OCI-LY7 (cell line): Measurements from ENCODE around the gene RNF111. TPM values are rescaled to one million over a fixed set of nuclear protein-coding genes. Genes with fewer than 3 reads are reported as not detected.

ENCODE experiments used
- BruUV-seq: library from RNA; stranded (reverse); fragments of 400-500 nt; replicated peaks from 2 replicates; lab custom pipeline; 2021; lab: Mats Ljungman, UMichigan
- CTCF ChIA-PET: fragments of 300-600 bp; sonication (Branson Sonifier 250); formaldehyde crosslinking; loops from one replicate; lab custom pipeline; 2022; ENCODE audit warnings: antibody characterized with exemption; ENCODE audit not compliant: unreplicated experiment; lab: Charles Lee
- POLR2A ChIA-PET: fragments of 300-600 bp; sonication (Branson Sonifier 250); formaldehyde crosslinking; loops from one replicate; lab custom pipeline; 2022; ENCODE audit warnings: antibody characterized with exemption; lab: Charles Lee
- DNase-seq: peaks from one replicate; pipeline ENCODE4 v3.0.0-alpha.2; 2015; ENCODE audit warnings: low spot score
- H2AFZ ChIP-seq: fragments of 200-600 bp; sonication (generic), shearing (Covaris generic); 2 replicates; pipeline ENCODE4 v1.6.1; 2014; ENCODE audit warnings: mild to moderate bottlenecking, antibody characterized with exemption, low read length, moderate library complexity
- H3K27ac ChIP-seq: fragments of 200-600 bp; sonication (generic); 2 replicates; pipeline ENCODE4 v1.5.1; 2014; ENCODE audit warnings: mixed run types, low read depth, mild to moderate bottlenecking, moderate library complexity, low read length, inconsistent platforms; ENCODE audit not compliant: poor library complexity, severe bottlenecking
- H3K36me3 ChIP-seq: fragments of 200-600 bp; sonication (generic); 2 replicates; pipeline ENCODE4 v1.6.1; 2014; ENCODE audit warnings: mild to moderate bottlenecking, antibody characterized with exemption, low read length, moderate library complexity, mixed read lengths; ENCODE audit not compliant: insufficient read depth
- H3K4me1 ChIP-seq: fragments of 200-600 bp; sonication (generic); 2 replicates; pipeline ENCODE4 v1.5.1; 2014; ENCODE audit warnings: mild to moderate bottlenecking, low read length; ENCODE audit not compliant: insufficient read depth, poor library complexity, severe bottlenecking
- H3K4me2 ChIP-seq: fragments of 200-600 bp; sonication (generic); 2 replicates; pipeline ENCODE4 v1.6.1; 2014; ENCODE audit warnings: mild to moderate bottlenecking, low read length
- H3K4me3 ChIP-seq: fragments of 200-600 bp; sonication (generic); 2 replicates; pipeline ENCODE4 v1.5.1; 2014; ENCODE audit warnings: mild to moderate bottlenecking, low read depth, low read length; ENCODE audit not compliant: poor library complexity, severe bottlenecking
- H3K79me2 ChIP-seq: fragments of 200-600 bp; sonication (generic); 2 replicates; pipeline ENCODE4 v1.6.1; 2016; ENCODE audit warnings: low read depth, mild to moderate bottlenecking, low read length, moderate library complexity, mixed read lengths; ENCODE audit not compliant: insufficient read depth
- H3K9me2 ChIP-seq: fragments of 200-600 bp; sonication (generic); 2 replicates; pipeline ENCODE4 v1.6.1; 2016; ENCODE audit warnings: mild to moderate bottlenecking, low read length, mixed read lengths; ENCODE audit not compliant: insufficient read depth
- H3K9me3 ChIP-seq: fragments of 200-600 bp; sonication (generic); 2 replicates; pipeline ENCODE4 v1.6.1; 2014; ENCODE audit warnings: mild to moderate bottlenecking, mixed run types, low read length, mixed read lengths
- H4K20me1 ChIP-seq: fragments of 200-600 bp; sonication (generic); 2 replicates; pipeline ENCODE4 v1.6.1; 2014; ENCODE audit warnings: mild to moderate bottlenecking, antibody characterized with exemption, low read length, moderate library complexity, mixed read lengths; ENCODE audit not compliant: insufficient read depth
- EZH2phosphoT487 ChIP-seq: fragments of 200-600 bp; sonication (generic); IDR thresholded peaks from 2 replicates; pipeline ENCODE4 v1.6.1; 2018; ENCODE audit warnings: low read depth, borderline replicate concordance, mild to moderate bottlenecking, mixed run types, antibody characterized with exemption, low read length, moderate library complexity, mixed read lengths
- intact Hi-C: fragments of 100-400 bp; cut with micrococcal nuclease; formaldehyde crosslinking; loops from one replicate; pipeline ENCODE4 v1.10.0; 2022; ENCODE audit not compliant: unreplicated experiment
- total RNA-seq, 2 experiments: library from RNA; depleted of rRNA in 1 of 2; stranded (reverse); fragments of >200 nt in 1 of 2; shearing (Covaris generic) in 1 of 2; gene quantifications; 2 replicates each; pipeline ENCODE4 v1.2.3, GENCODE V29; 2014 to 2022
- TF ChIP-seq, protein P1 (sequence below): fragments of 200-600 bp; sonication (generic); conservative IDR thresholded peaks from 2 replicates; pipeline ENCODE4 v1.5.1; 2014; ENCODE audit warnings: mild to moderate bottlenecking, antibody characterized with exemption, low read length, moderate library complexity, mixed read lengths

The RNF111 gene
- total RNA-seq, 2 experiments from 2014 or later = 19.2 to 42.7 TPM

DNA sequence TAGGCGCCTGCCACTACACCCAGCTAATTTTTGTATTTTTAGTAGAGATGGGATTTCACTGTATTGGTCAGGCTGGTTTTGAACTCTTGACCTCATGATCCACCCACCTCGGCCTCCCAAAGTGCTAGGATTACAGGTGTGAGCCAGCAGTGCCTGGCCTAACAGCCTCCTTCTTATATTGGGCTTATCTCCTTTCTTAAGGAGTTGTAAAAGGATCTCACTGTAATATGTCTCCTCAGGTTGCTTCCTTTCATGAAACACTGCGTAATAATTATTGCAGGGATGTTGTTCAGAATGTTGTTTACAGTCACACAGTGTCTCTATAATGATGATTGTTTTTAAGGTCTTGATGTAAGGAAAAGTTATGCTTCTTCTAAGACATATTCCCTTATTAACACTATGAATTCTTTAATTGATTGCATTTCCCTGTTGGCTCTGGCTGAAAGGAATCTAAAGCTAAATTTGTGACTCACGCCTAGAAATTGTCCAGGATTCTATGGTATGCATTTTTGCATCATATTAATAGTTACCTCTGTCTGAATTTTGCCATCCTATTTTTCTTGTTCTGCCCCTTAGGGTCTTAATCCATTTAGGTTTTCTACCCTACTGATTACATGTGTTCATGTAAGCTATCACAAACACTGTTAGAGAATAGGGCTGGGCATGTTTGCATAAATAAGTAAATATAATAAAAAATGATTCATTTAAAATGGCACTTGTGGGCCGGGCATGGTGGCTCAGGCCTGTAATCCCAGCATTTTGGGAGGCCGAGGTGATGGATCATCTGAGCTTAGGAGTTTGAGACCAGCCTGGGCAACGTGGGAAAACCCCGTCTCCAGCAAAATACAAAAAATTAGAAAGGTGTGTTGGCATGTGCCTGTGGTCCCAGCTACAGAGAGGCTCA, 24.5 kb upstream of the RNF111 start:
- no peak overlapping the region for H3K4me2 ChIP-seq
- POLR2A ChIA-PET = interaction anchor here (0.6 to 0.7 kb wide), 2 partner anchors 14 to 552 kb away, joined by 3 read pairs; no protein-coding TSS in a partner anchor
- no TSS peak for BruUV-seq
- no peak overlapping the region for H3K4me3 ChIP-seq
- no peak for DNase-seq
- no peak overlapping the region for H3K27ac ChIP-seq
- H2AFZ ChIP-seq = no peak overlapping the region
- CTCF ChIA-PET = no interaction called here
- H3K4me1 ChIP-seq = no peaks in the 10 kb centered on the region
- TF ChIP-seq, protein P1, sequence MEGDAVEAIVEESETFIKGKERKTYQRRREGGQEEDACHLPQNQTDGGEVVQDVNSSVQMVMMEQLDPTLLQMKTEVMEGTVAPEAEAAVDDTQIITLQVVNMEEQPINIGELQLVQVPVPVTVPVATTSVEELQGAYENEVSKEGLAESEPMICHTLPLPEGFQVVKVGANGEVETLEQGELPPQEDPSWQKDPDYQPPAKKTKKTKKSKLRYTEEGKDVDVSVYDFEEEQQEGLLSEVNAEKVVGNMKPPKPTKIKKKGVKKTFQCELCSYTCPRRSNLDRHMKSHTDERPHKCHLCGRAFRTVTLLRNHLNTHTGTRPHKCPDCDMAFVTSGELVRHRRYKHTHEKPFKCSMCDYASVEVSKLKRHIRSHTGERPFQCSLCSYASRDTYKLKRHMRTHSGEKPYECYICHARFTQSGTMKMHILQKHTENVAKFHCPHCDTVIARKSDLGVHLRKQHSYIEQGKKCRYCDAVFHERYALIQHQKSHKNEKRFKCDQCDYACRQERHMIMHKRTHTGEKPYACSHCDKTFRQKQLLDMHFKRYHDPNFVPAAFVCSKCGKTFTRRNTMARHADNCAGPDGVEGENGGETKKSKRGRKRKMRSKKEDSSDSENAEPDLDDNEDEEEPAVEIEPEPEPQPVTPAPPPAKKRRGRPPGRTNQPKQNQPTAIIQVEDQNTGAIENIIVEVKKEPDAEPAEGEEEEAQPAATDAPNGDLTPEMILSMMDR = no peak
- TF ChIP-seq EZH2phosphoT487 = no peak
- H3K9me2 ChIP-seq = no peaks in the 10 kb centered on the region
- H3K36me3 ChIP-seq = no peaks in the 10 kb centered on the region
- H4K20me1 ChIP-seq = no peaks in the 10 kb centered on the region
- no peaks in the 10 kb centered on the region for H3K9me3 ChIP-seq
- intact Hi-C loops = no loop called here
- no peaks in the 10 kb centered on the region for H3K79me2 ChIP-seq

DNA sequence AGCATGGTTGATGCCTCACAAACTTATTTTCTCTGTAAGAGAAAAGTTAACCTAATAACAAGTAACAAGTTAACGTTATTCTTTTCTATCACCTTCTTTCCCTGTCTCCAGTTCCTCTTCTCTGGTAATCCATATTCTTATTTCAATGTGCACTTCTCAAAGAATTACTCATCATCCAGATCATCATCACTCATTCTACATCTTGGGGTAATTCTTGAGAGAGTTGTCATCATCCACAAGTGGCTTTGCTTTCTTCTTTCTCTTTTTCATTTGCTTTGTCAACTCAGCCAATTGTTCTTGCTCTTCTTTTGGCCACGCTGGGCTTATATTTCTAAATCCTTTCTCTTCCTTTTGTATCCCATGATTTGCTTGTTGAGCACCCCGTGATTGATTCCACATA, 20.8 kb upstream of the RNF111 start:
- CTCF ChIA-PET = no interaction called here
- BruUV-seq = no TSS peak

More for the DNA sequence above, 20.8 kb upstream of the RNF111 start:
- no peak overlapping the region for H3K4me2 ChIP-seq
- POLR2A ChIA-PET = interaction anchor here (1.0 kb wide), 1 partner anchor 67 kb away, joined by 3 read pairs; no protein-coding TSS in a partner anchor
- DNase-seq = no peak
- no peak overlapping the region for H3K4me3 ChIP-seq
- no peaks in the 10 kb centered on the region for H3K9me3 ChIP-seq
- intact Hi-C loops = no loop called here
- no peaks in the 10 kb centered on the region for H4K20me1 ChIP-seq
- H3K27ac ChIP-seq = no peak overlapping the region
- no peaks in the 10 kb centered on the region for H3K9me2 ChIP-seq
- H3K79me2 ChIP-seq = no peaks in the 10 kb centered on the region
- H3K36me3 ChIP-seq = no peaks in the 10 kb centered on the region
- H2AFZ ChIP-seq = peak overlapping the region; percentile 23; the same call in 1 of the 2 replicates
- no peaks in the 10 kb centered on the region for H3K4me1 ChIP-seq
- TF ChIP-seq, protein P1 = no peak
- no peak for TF ChIP-seq EZH2phosphoT487
